HepG2 (cell line): ENCODE data around the gene HRH2. TPM values are rescaled to one million over a fixed set of nuclear protein-coding genes. Genes with fewer than 3 reads are reported as not detected.

Source experiments
- FOXA1 ChIP-seq, 2 experiments: fragments of 450-650 bp in 1 of 2; sonication (generic) in 1 of 2; formaldehyde crosslinking in 1 of 2; IDR thresholded peaks; 2 replicates each; pipeline versions ENCODE4 v1.4.0 to v1.6.1; 2016 to 2020; ENCODE audit warnings: missing genetic modification reagents in 1 of 2
- HMG20A ChIP-seq: IDR thresholded peaks from 2 replicates; pipeline ENCODE4 v1.6.1; 2016; ENCODE audit warnings: borderline replicate concordance
- RELA ChIP-seq: sonication (generic); formaldehyde crosslinking; IDR thresholded peaks from 2 replicates; pipeline ENCODE4 v1.4.0; 2020; ENCODE audit warnings: missing genetic modification reagents
- RXRB ChIP-seq: IDR thresholded peaks from 2 replicates; pipeline ENCODE4 v1.6.1; 2016; ENCODE audit warnings: borderline replicate concordance, missing genetic modification reagents, missing compliant biosample characterization
- SMAD1 ChIP-seq: sonication (generic); formaldehyde crosslinking; IDR thresholded peaks from 2 replicates; pipeline ENCODE4 v1.4.0; 2020; ENCODE audit warnings: missing genetic modification reagents, low read depth, mild to moderate bottlenecking, borderline replicate concordance
- SMAD3 ChIP-seq: sonication (generic); formaldehyde crosslinking; IDR thresholded peaks from 2 replicates; pipeline ENCODE4 v1.4.0; 2020; ENCODE audit warnings: missing genetic modification reagents
- TEAD3 ChIP-seq: optimal IDR thresholded peaks from 2 replicates; pipeline ENCODE3; 2016; ENCODE audit warnings: borderline replicate concordance
- TGIF2 ChIP-seq: IDR thresholded peaks from 2 replicates; pipeline ENCODE4 v1.6.1; 2016; ENCODE audit warnings: control low read depth, missing compliant biosample characterization
- U2AF2 ChIP-seq: fragments of 200-400 bp; formaldehyde crosslinking; IDR thresholded peaks from 2 replicates; pipeline ENCODE4 v1.6.1; 2017; ENCODE audit warnings: low read depth, mild to moderate bottlenecking, low read length
- YEATS2 ChIP-seq: sonication (generic); formaldehyde crosslinking; IDR thresholded peaks from 2 replicates; pipeline ENCODE4 v1.4.0; 2020; ENCODE audit warnings: missing genetic modification reagents, borderline replicate concordance
- ZFP36 ChIP-seq: fragments of 150-350 bp; IDR thresholded peaks from 2 replicates; pipeline ENCODE4 v1.6.1; 2018; ENCODE audit warnings: borderline replicate concordance, low read length, low read depth; ENCODE audit not compliant: partially characterized antibody
- ZFP62 ChIP-seq: sonication (generic); formaldehyde crosslinking; IDR thresholded peaks from 2 replicates; pipeline ENCODE4 v1.4.0; 2020; ENCODE audit warnings: missing genetic modification reagents
- ZNF232 ChIP-seq: sonication (generic); formaldehyde crosslinking; IDR thresholded peaks from 2 replicates; pipeline ENCODE4 v1.4.0; 2020; ENCODE audit warnings: missing genetic modification reagents, borderline replicate concordance
- ZNF382 ChIP-seq: sonication (generic); formaldehyde crosslinking; IDR thresholded peaks from 2 replicates; pipeline ENCODE4 v1.5.0; 2020; ENCODE audit warnings: missing genetic modification reagents, mild to moderate bottlenecking, borderline replicate concordance
- ZNF614 ChIP-seq: IDR thresholded peaks from 2 replicates; pipeline ENCODE4 v1.6.1; 2018; ENCODE audit warnings: missing biosample characterization, missing genetic modification reagents, inconsistent platforms, borderline replicate concordance
- polyA plus RNA-seq, 8 experiments: library from polyadenylated mRNA; depleted of rRNA in 3 of 8; stranded (reverse) in 7 of 8; unstranded in 1 of 8; fragments of >200 nt; fragmentation: Illumina TruSeq in 4 of 8; extraction: Trizol in 4 of 8; gene quantifications; 2 replicates each; pipeline versions ENCODE4 v1.2.1 to v1.2.3, GENCODE V29; 2011 to 2016; ENCODE audit warnings: low read depth in 4 of 8, missing spikeins in 1 of 8, mixed read lengths in 1 of 8; ENCODE audit not compliant: insufficient read depth in 1 of 8
- total RNA-seq, 5 experiments: library from RNA; depleted of rRNA; stranded (reverse); fragments of >200 nt; fragmentation: Illumina TruSeq; extraction: Trizol; gene quantifications; 2 replicates each; pipeline ENCODE4 v1.2.3, GENCODE V29; 2016; ENCODE audit warnings: low read depth in 1 of 5
- TF ChIP-seq, protein P1 (sequence below), 2 experiments: fragments of 450-650 bp in 1 of 2; sonication (generic) in 1 of 2; formaldehyde crosslinking in 1 of 2; IDR thresholded peaks; 2 replicates each; pipeline versions ENCODE4 v1.6.1 to v1.8.0; 2016 to 2022; ENCODE audit warnings: antibody characterized with exemption in 1 of 2, mild to moderate bottlenecking in 1 of 2, missing genetic modification reagents in 1 of 2
- TF ChIP-seq, protein P2 (sequence below): IDR thresholded peaks from 2 replicates; pipeline ENCODE4 v1.6.1; 2016; ENCODE audit warnings: mild to moderate bottlenecking
- TF ChIP-seq, protein P3 (sequence below): sonication (generic); formaldehyde crosslinking; conservative IDR thresholded peaks from 2 replicates; pipeline ENCODE4 v1.8.0; 2022; ENCODE audit warnings: low read depth, missing genetic modification reagents

HRH2 gene
- total and polyA plus RNA-seq, 2 of the 13 experiments (the other 11 are each of a cell fraction or from before 2014, with no cell fraction given), result not detected

DNA sequence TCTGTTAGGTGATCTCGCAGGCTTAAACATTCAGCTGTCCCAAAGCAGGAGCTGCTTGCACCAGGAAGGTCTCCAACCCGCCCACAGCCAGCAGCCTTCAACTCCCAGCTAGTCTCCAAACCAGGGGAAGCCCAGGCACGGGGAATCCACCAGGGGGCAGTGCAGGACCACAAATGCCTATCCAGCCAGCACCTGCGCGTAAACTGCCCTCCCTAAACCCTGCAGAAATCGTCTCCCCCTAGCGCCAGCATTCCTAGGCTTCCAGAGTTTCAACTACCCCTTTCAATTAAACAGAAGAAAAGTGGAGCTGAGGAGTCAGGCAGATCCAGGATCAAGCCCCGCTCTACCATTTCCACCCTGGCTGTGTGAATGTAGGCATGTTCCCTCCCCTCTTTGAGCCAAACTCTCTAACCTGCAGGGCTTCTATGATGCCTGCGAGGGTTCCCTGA, 72.0 kb downstream of the HRH2 start (continued):
- TF ChIP-seq, protein P1, sequence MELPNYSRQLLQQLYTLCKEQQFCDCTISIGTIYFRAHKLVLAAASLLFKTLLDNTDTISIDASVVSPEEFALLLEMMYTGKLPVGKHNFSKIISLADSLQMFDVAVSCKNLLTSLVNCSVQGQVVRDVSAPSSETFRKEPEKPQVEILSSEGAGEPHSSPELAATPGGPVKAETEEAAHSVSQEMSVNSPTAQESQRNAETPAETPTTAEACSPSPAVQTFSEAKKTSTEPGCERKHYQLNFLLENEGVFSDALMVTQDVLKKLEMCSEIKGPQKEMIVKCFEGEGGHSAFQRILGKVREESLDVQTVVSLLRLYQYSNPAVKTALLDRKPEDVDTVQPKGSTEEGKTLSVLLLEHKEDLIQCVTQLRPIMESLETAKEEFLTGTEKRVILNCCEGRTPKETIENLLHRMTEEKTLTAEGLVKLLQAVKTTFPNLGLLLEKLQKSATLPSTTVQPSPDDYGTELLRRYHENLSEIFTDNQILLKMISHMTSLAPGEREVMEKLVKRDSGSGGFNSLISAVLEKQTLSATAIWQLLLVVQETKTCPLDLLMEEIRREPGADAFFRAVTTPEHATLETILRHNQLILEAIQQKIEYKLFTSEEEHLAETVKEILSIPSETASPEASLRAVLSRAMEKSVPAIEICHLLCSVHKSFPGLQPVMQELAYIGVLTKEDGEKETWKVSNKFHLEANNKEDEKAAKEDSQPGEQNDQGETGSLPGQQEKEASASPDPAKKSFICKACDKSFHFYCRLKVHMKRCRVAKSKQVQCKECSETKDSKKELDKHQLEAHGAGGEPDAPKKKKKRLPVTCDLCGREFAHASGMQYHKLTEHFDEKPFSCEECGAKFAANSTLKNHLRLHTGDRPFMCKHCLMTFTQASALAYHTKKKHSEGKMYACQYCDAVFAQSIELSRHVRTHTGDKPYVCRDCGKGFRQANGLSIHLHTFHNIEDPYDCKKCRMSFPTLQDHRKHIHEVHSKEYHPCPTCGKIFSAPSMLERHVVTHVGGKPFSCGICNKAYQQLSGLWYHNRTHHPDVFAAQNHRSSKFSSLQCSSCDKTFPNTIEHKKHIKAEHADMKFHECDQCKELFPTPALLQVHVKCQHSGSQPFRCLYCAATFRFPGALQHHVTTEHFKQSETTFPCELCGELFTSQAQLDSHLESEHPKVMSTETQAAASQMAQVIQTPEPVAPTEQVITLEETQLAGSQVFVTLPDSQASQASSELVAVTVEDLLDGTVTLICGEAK (IDR thresholded peaks at IDR 0.05), result no peak
- TF ChIP-seq, protein P1 (CRISPR knock-in tag; IDR thresholded peaks at IDR 0.05), result no peak
- 0 out of 2 replicates have a peak, but pooled peaks have one; percentile 45 for TF ChIP-seq RELA (CRISPR knock-in tag)
- no peak for TF ChIP-seq TGIF2 (CRISPR knock-in tag)
- TF ChIP-seq ZNF382 (CRISPR knock-in tag), result no peak
- no peak for TF ChIP-seq ZFP62 (CRISPR knock-in tag)
- peak; percentile 88 for TF ChIP-seq TEAD3 (CRISPR knock-in tag)
- no peak for TF ChIP-seq FOXA1 (IDR thresholded peaks at IDR 0.05)
- 0 out of 2 replicates have a peak, but pooled peaks have one; percentile 21 for TF ChIP-seq FOXA1 (CRISPR knock-in tag; IDR thresholded peaks at IDR 0.05)
- TF ChIP-seq, protein P2, sequence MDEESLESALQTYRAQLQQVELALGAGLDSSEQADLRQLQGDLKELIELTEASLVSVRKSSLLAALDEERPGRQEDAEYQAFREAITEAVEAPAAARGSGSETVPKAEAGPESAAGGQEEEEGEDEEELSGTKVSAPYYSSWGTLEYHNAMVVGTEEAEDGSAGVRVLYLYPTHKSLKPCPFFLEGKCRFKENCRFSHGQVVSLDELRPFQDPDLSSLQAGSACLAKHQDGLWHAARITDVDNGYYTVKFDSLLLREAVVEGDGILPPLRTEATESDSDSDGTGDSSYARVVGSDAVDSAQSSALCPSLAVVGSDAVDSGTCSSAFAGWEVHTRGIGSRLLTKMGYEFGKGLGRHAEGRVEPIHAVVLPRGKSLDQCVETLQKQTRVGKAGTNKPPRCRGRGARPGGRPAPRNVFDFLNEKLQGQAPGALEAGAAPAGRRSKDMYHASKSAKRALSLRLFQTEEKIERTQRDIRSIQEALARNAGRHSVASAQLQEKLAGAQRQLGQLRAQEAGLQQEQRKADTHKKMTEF (CRISPR knock-in tag), result 0 out of 2 replicates have a peak, but pooled peaks have one; percentile 18
- TF ChIP-seq YEATS2 (CRISPR knock-in tag), result peak; percentile 44; the same call in 1 of the 2 replicates
- TF ChIP-seq, protein P3, sequence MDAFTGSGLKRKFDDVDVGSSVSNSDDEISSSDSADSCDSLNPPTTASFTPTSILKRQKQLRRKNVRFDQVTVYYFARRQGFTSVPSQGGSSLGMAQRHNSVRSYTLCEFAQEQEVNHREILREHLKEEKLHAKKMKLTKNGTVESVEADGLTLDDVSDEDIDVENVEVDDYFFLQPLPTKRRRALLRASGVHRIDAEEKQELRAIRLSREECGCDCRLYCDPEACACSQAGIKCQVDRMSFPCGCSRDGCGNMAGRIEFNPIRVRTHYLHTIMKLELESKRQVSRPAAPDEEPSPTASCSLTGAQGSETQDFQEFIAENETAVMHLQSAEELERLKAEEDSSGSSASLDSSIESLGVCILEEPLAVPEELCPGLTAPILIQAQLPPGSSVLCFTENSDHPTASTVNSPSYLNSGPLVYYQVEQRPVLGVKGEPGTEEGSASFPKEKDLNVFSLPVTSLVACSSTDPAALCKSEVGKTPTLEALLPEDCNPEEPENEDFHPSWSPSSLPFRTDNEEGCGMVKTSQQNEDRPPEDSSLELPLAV (CRISPR knock-in tag), result no peak
- 0 out of 2 replicates have a peak, but pooled peaks have one; percentile 50 for TF ChIP-seq SMAD3 (CRISPR knock-in tag)
- no peak for TF ChIP-seq U2AF2
- TF ChIP-seq RXRB (CRISPR knock-in tag), result peak; percentile 36; the same call in 1 of the 2 replicates
- peak; percentile 35; the same call in 1 of the 2 replicates for TF ChIP-seq ZNF614 (CRISPR knock-in tag)
- 0 out of 2 replicates have a peak, but pooled peaks have one; percentile 44 for TF ChIP-seq ZNF232
- TF ChIP-seq HMG20A (CRISPR knock-in tag), result no peak
- peak; percentile 39 for TF ChIP-seq ZFP36
- peak; percentile 70; the same call in 1 of the 2 replicates for TF ChIP-seq SMAD1 (CRISPR knock-in tag)
